IMR-90 (cell line): ENCODE results near the gene FBXO17. TPM values are rescaled to one million over a fixed set of nuclear protein-coding genes. Genes with fewer than 3 reads are reported as not detected.

Experiments used
- ATAC-seq: fragments of 200-7000 bp; cut with Tn5 transposase; 2 replicates; pipeline ENCODE4 v1.9.1; 2020; ENCODE audit warnings: low read depth, mild to moderate bottlenecking, moderate library complexity
- BruUV-seq: library from RNA; stranded (reverse); fragments of 400-500 nt; replicated peaks from 2 replicates; lab custom pipeline; 2021; lab: Mats Ljungman, UMichigan
- CTCF ChIA-PET: fragments of 300-600 bp; formaldehyde crosslinking; extraction: SDS; loops from one replicate; lab custom pipeline; 2021; ENCODE audit warnings: antibody characterized with exemption; lab: Yijun Ruan, JAX
- POLR2A ChIA-PET: fragments of 300-600 bp; sonication (Branson Sonifier 250); formaldehyde crosslinking; loops from one replicate; lab custom pipeline; 2022; ENCODE audit warnings: antibody characterized with exemption; ENCODE audit not compliant: unreplicated experiment; lab: Charles Lee
- DNase-seq: peaks from one replicate; pipeline ENCODE4 v3.0.0; 2013
- H2AFZ ChIP-seq: replicated peaks from 2 replicates; pipeline ENCODE3; 2013; ENCODE audit warnings: low read length, mild to moderate bottlenecking; ENCODE audit not compliant: poor library complexity
- H2AK5ac ChIP-seq: 2 replicates; pipeline ENCODE4 v1.6.1; 2013; ENCODE audit warnings: low read depth, low read length, inconsistent platforms
- H2AK9ac ChIP-seq: replicated peaks from 2 replicates; pipeline ENCODE3; 2013; ENCODE audit warnings: mild to moderate bottlenecking, low read depth, low read length, moderate library complexity; ENCODE audit not compliant: poor library complexity
- H2BK120ac ChIP-seq: 2 replicates; pipeline ENCODE4 v1.6.1; 2013; ENCODE audit warnings: low read depth, low read length, inconsistent platforms
- H2BK15ac ChIP-seq: 3 replicates; pipeline ENCODE4 v1.6.1; 2013; ENCODE audit warnings: low read depth, low read length, inconsistent platforms
- H2BK20ac ChIP-seq: 2 replicates; pipeline ENCODE4 v1.6.1; 2013; ENCODE audit warnings: low read depth, mild to moderate bottlenecking, inconsistent platforms, low read length, moderate library complexity
- H2BK5ac ChIP-seq: 2 replicates; pipeline ENCODE4 v1.6.1; 2013; ENCODE audit warnings: mild to moderate bottlenecking, low read depth, low read length, inconsistent platforms; ENCODE audit not compliant: poor library complexity, severe bottlenecking
- H3K14ac ChIP-seq: replicated peaks from 2 replicates; pipeline ENCODE4 v1.6.1; 2013; ENCODE audit warnings: low read depth, low read length, inconsistent platforms
- H3K18ac ChIP-seq: 2 replicates; pipeline ENCODE4 v1.6.1; 2013; ENCODE audit warnings: low read depth, low read length, control low read depth
- H3K23ac ChIP-seq: 2 replicates; pipeline ENCODE4 v1.6.1; 2013; ENCODE audit warnings: low read depth, low read length, inconsistent platforms
- H3K27ac ChIP-seq: 2 replicates; pipeline ENCODE4 v1.5.1; 2013; ENCODE audit warnings: mild to moderate bottlenecking, control low read depth, low read length; ENCODE audit not compliant: insufficient read depth
- H3K27me3 ChIP-seq: 2 replicates; pipeline ENCODE4 v1.6.1; 2013; ENCODE audit warnings: low read length; ENCODE audit not compliant: control insufficient read depth, insufficient read depth
- H3K36me3 ChIP-seq: 2 replicates; pipeline ENCODE4 v1.6.1; 2013; ENCODE audit warnings: low read length, mixed read lengths; ENCODE audit not compliant: control insufficient read depth, insufficient read depth
- H3K4ac ChIP-seq: 2 replicates; pipeline ENCODE4 v1.6.1; 2013; ENCODE audit warnings: low read depth, low read length, inconsistent platforms
- H3K4me1 ChIP-seq: 2 replicates; pipeline ENCODE4 v1.6.1; 2013; ENCODE audit warnings: low read length, mixed read lengths; ENCODE audit not compliant: control insufficient read depth, insufficient read depth
- H3K4me2 ChIP-seq: 2 replicates; pipeline ENCODE4 v1.6.1; 2013; ENCODE audit warnings: low read depth, mild to moderate bottlenecking, control low read depth, low read length, moderate library complexity
- H3K4me3 ChIP-seq: 2 replicates; pipeline ENCODE4 v1.5.1; 2013; ENCODE audit warnings: low read depth, mild to moderate bottlenecking, control low read depth, low read length, moderate library complexity; ENCODE audit not compliant: insufficient read depth
- H3K56ac ChIP-seq: 2 replicates; pipeline ENCODE4 v1.6.1; 2013; ENCODE audit warnings: low read length, inconsistent platforms; ENCODE audit not compliant: insufficient read depth; ENCODE audit errors: extremely low read depth
- H3K79me1 ChIP-seq, 2 experiments: 2 replicates each; pipeline ENCODE4 v1.6.1; 2013; ENCODE audit warnings: low read length in 2 of 2, inconsistent platforms in 1 of 2, low read depth in 1 of 2
- H3K9ac ChIP-seq: 2 replicates; pipeline ENCODE4 v1.6.1; 2013; ENCODE audit warnings: low read depth, low read length, control low read depth
- H3K9me1 ChIP-seq: 2 replicates; pipeline ENCODE4 v1.6.1; 2013; ENCODE audit warnings: low read length, inconsistent platforms; ENCODE audit not compliant: insufficient read depth
- H3K9me3 ChIP-seq: 2 replicates; pipeline ENCODE4 v1.6.1; 2013; ENCODE audit warnings: low read length; ENCODE audit not compliant: control insufficient read depth, insufficient read depth
- H4K20me1 ChIP-seq: 2 replicates; pipeline ENCODE4 v1.6.1; 2013; ENCODE audit warnings: low read length, inconsistent platforms; ENCODE audit not compliant: insufficient read depth
- H4K5ac ChIP-seq: 2 replicates; pipeline ENCODE4 v1.6.1; 2013; ENCODE audit warnings: mild to moderate bottlenecking, low read depth, low read length, control low read depth
- H4K8ac ChIP-seq, 2 experiments: 2 replicates each; pipeline ENCODE4 v1.6.1; 2013; ENCODE audit warnings: low read depth in 2 of 2, low read length in 2 of 2, control low read depth in 1 of 2, inconsistent platforms in 1 of 2
- H4K91ac ChIP-seq: 2 replicates; pipeline ENCODE4 v1.6.1; 2013; ENCODE audit warnings: low read depth, low read length, inconsistent platforms; ENCODE audit not compliant: insufficient read depth
- BHLHE40 ChIP-seq: fragments of 150-350 bp; IDR thresholded peaks from 2 replicates; pipeline ENCODE4 v1.6.1; 2016; ENCODE audit warnings: mild to moderate bottlenecking, low read depth, low read length
- CEBPB ChIP-seq: IDR thresholded peaks from 2 replicates; pipeline ENCODE4 v1.6.1; 2012; ENCODE audit warnings: low read depth, low read length, improper control_type of control experiment
- CHD1 ChIP-seq: IDR thresholded peaks from 2 replicates; pipeline ENCODE4 v1.6.1; 2012; ENCODE audit warnings: low read depth, low read length, improper control_type of control experiment
- CTCF ChIP-seq: conservative IDR thresholded peaks from 2 replicates; pipeline ENCODE4 v1.5.1; 2012; ENCODE audit warnings: mild to moderate bottlenecking, low read depth, low read length, improper control_type of control experiment
- ELK1 ChIP-seq: fragments of 150-350 bp; IDR thresholded peaks from 2 replicates; pipeline ENCODE4 v1.6.1; 2016; ENCODE audit warnings: low read depth, mild to moderate bottlenecking, low read length, moderate library complexity, borderline replicate concordance
- FOS ChIP-seq: fragments of 150-350 bp; IDR thresholded peaks from 2 replicates; pipeline ENCODE4 v1.6.1; 2016; ENCODE audit warnings: low read depth, low read length
- MAFK ChIP-seq: IDR thresholded peaks from 2 replicates; pipeline ENCODE4 v1.6.1; 2012; ENCODE audit warnings: low read depth, low read length, improper control_type of control experiment
- MAZ ChIP-seq: IDR thresholded peaks from 2 replicates; pipeline ENCODE4 v1.6.1; 2012; ENCODE audit warnings: low read depth, mild to moderate bottlenecking, low read length, improper control_type of control experiment, moderate library complexity, borderline replicate concordance
- MXI1 ChIP-seq: IDR thresholded peaks from 2 replicates; pipeline ENCODE4 v1.6.1; 2012; ENCODE audit warnings: low read depth, mild to moderate bottlenecking, low read length, moderate library complexity, borderline replicate concordance
- NFE2L2 ChIP-seq: fragments of 150-350 bp; IDR thresholded peaks from 2 replicates; pipeline ENCODE4 v1.6.1; 2016; ENCODE audit warnings: low read depth, mild to moderate bottlenecking, low read length
- POLR2A ChIP-seq: IDR thresholded peaks from 2 replicates; pipeline ENCODE4 v1.6.1; 2012; ENCODE audit warnings: mild to moderate bottlenecking, low read depth, low read length
- RAD21 ChIP-seq: IDR thresholded peaks from 2 replicates; pipeline ENCODE4 v1.6.1; 2012; ENCODE audit warnings: low read length, improper control_type of control experiment
- RCOR1 ChIP-seq: IDR thresholded peaks from 2 replicates; pipeline ENCODE4 v1.6.1; 2012; ENCODE audit warnings: mild to moderate bottlenecking, low read length, improper control_type of control experiment; ENCODE audit not compliant: insufficient replicate concordance
- RFX5 ChIP-seq: IDR thresholded peaks from 2 replicates; pipeline ENCODE4 v1.8.0; 2012; ENCODE audit warnings: low read depth, mild to moderate bottlenecking, low read length, moderate library complexity
- SMC3 ChIP-seq: fragments of 150-350 bp; IDR thresholded peaks from 2 replicates; pipeline ENCODE4 v1.6.1; 2016; ENCODE audit warnings: low read depth, mild to moderate bottlenecking, antibody characterized with exemption, low read length, moderate library complexity
- USF2 ChIP-seq: fragments of 150-350 bp; IDR thresholded peaks from 2 replicates; pipeline ENCODE4 v1.6.1; 2017; ENCODE audit warnings: mild to moderate bottlenecking, antibody characterized with exemption, low read length, low read depth
- WGBS, 2 experiments: methylation state at CpG; one replicate each; pipeline versions ENCODE4 v1.1.5 to v1.1.7; 2013; ENCODE audit warnings: missing lambda C conversion rate in 2 of 2; ENCODE audit not compliant: insufficient read length in 1 of 2; ENCODE audit errors: extremely low coverage in 2 of 2; 5-methylcytosine and 5-hydroxymethylcytosine counted together
- dilution Hi-C: fragments of 300-500 bp; cut with HindIII; formaldehyde crosslinking; loops from one replicate; pipeline ENCODE4 v1.14.3; 2018; ENCODE audit warnings: low sequenced_read_pairs; ENCODE audit not compliant: unreplicated experiment
- in situ Hi-C: fragments of 300-500 bp; cut with MboI; formaldehyde crosslinking; loops from 3 replicates; pipeline ENCODE4 v1.14.3; 2019; ENCODE audit warnings: low sequenced_read_pairs, inconsistent platforms, mixed read lengths
- intact Hi-C: fragments of 100-400 bp; cut with micrococcal nuclease; formaldehyde crosslinking; loops from 2 replicates; pipeline ENCODE4 v1.10.0; 2022
- polyA plus RNA-seq, 3 experiments: library from polyadenylated mRNA; depleted of rRNA; stranded (reverse); fragments of >200 nt; gene quantifications; 2 replicates each; pipeline ENCODE4 v1.2.3, GENCODE V29; 2012; ENCODE audit warnings: low replicate concordance in 1 of 3
- total RNA-seq: library from RNA; depleted of rRNA; stranded (reverse); fragments of >200 nt; gene quantifications from 2 replicates; pipeline ENCODE4 v1.2.3, GENCODE V29; 2012

FBXO17 gene
- total and polyA plus RNA-seq, 2 of the 4 experiments (the other 2 are of a cell fraction) = 10.8 to 20.7 TPM

- no peak overlapping the region for H3K4me3 ChIP-seq
- H2BK5ac ChIP-seq = no peak overlapping the region
- peaks cover 2% of the 10 kb centered on the region; the same call in 1 of the 2 replicates for H3K4me1 ChIP-seq
- BruUV-seq = no TSS peak
- no peak overlapping the region for H2BK120ac ChIP-seq
- 0 out of 2 replicates have a peak, but pooled peaks cover 3% of the 10 kb centered on the region for H3K9me1 ChIP-seq
- no peaks in the 10 kb centered on the region for H3K27me3 ChIP-seq
- TF ChIP-seq POLR2A (no peak), CEBPB (no peak), RFX5 (no peak), BHLHE40 (no peak), FOS (no peak), CHD1 (no peak), RCOR1 (no peak), USF2 (no peak), MAFK (no peak), MAZ (no peak), SMC3 (no peak), ELK1 (no peak), RAD21 (no peak), MXI1 (no peak), CTCF (no peak), NFE2L2 (no peak)
- ATAC-seq (no peak), DNase-seq (no peak)
- dilution Hi-C loops = no loop called here
- peaks cover 0 to 3% of the 10 kb centered on the region in 2 experiments; a peak in 1 of 4 replicates for H3K79me1 ChIP-seq
- H2BK15ac ChIP-seq = no peak overlapping the region
- no peak overlapping the region for H3K9ac ChIP-seq
- no peak overlapping the region for H4K8ac ChIP-seq
- H2AK5ac ChIP-seq = no peak overlapping the region
- WGBS, 2 experiments = 50% methylated on average over 2 of the region's 4 CpGs; no CpG with 5 or more reads in 1 of the 2 experiments
- H3K4ac ChIP-seq = no peak overlapping the region
- H3K18ac ChIP-seq = no peak overlapping the region
- H3K27ac ChIP-seq = no peak overlapping the region
- H4K20me1 ChIP-seq = no peaks in the 10 kb centered on the region; the same call in 1 of the 2 replicates
- no peak overlapping the region for H2AK9ac ChIP-seq
- no peak overlapping the region for H2BK20ac ChIP-seq
- H3K56ac ChIP-seq = no peak overlapping the region
- H3K4me2 ChIP-seq = no peak overlapping the region
- H4K5ac ChIP-seq = no peak overlapping the region
- in situ Hi-C loops = loop anchor here (10.0 kb wide), 1 partner anchor 371 kb away; the partner anchor contains the start of gene LRFN1
- no peaks in the 10 kb centered on the region for H3K36me3 ChIP-seq
- intact Hi-C loops = no loop called here
- no peak overlapping the region for H3K14ac ChIP-seq
- no peak overlapping the region for H3K23ac ChIP-seq
- CTCF ChIA-PET = interaction anchor here (1.0 kb wide), 1 partner anchor 23 kb away, joined by 3 read pairs; the partner anchor contains the start of genes MRPS12 and SARS2
- H3K9me3 ChIP-seq = no peaks in the 10 kb centered on the region
- POLR2A ChIA-PET = no interaction called here
- H2AFZ ChIP-seq = no peak overlapping the region
- H4K91ac ChIP-seq = no peak overlapping the region
These were observed 21.9 kb downstream of the FBXO17 start for GRCh38 chr19:38953677-38954076.
